Measurements from ENCODE around the gene VSX1. TPM values are rescaled to one million over a fixed set of nuclear protein-coding genes. Genes with fewer than 3 reads are reported as not detected.
A peak's percentile ranks its signal among the peaks of the same experiment; 100 is the strongest.

The VSX1 gene
- total RNA-seq, 1 donor from 2014 or later, result not detected

DNA sequence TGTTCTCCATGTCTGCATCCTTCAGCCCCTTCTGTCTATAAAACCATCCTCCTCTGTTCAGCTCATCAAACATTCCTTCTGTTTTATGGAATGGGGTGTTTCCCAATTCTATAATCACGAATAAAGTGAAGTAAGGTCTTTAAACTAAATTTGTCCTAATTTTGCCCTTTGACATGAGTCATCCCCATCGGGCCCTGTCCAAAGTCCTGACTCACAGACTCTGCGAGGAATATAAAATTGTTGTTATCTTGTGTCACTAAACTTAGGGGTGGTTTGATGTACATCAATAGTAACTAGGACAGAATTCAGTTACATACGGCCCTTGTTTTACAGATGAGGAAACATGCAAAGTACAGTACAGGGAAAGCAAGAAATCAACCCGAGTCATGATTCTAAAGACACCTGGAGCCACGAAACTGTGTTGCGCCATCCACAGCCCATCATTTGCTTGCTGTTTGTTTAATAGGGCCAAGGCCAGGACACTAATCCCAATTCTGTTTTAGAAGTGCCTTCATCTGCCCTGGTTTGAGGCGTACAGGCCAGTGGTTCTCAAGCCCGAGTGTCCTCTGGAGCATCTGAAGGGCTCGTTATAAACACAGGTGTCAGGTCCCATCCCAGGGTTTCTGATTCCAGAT, 26.8 kb downstream of the VSX1 start:
- Histone ChIP-seq H3K4me1 (ENCODE audit: control insufficient read depth in 3 of 3, insufficient read depth in 3 of 3, low read length in 3 of 3) (peaks cover 68 to 81% (median 79%) of the 10 kb centered on the region in 3 donors), H3K27me3 (ENCODE audit: control insufficient read depth in 3 of 3, insufficient read depth in 3 of 3, low read length in 3 of 3) (no peaks in the 10 kb centered on the region), H3K36me3 (ENCODE audit: control insufficient read depth in 3 of 3, insufficient read depth in 3 of 3, low read length in 3 of 3) (peaks cover 0 to 12% (median 2%) of the 10 kb centered on the region in 3 donors), H3K27ac (ENCODE audit: low read depth, low read length) (peak overlapping the region; percentile 84), H3K4me3 (ENCODE audit: low read length in 3 of 3) (peak overlapping the region in 2 of 3 donors; percentile 33 to 88), H3K9me3 (ENCODE audit: control insufficient read depth in 3 of 3, low read length in 3 of 3) (no peaks in the 10 kb centered on the region), H3K9ac (ENCODE audit: low read depth in 1 of 3, low read length in 3 of 3) (peak overlapping the region in 2 of 3 donors; percentile 46 to 98)

DNA sequence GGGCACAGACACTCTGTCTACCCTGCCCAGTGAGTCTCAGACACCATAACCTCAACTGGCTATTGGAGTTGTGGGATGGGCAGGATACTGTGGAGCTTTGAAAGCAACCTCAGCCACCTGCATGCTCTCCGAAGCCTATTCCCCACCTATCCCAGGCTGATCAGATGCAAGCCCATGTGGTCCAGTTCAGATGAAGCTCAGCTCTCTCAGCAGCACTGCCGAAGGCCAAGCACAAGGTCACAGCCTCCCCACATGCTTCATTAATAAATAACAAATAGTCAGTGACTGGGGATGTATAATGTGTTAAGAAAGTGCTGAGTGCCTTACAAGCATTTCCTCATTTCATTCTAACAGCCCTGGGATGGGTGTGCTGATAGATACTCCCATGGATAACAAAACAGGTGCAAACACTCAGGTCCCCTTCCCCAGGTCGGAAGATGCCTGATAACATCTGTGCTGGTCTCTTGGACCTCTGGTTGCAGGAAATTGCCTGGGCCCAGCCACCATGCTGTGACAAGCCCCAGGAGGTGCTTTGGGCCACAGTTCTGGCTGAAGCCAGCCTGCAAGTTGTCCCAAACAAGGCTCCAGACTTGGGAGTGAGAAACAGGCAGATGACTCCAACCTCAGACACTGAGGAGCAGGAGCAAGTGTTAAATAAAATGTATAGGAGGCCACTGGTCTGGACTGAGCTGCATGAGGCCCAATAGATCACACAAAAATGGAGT, 27.7 kb downstream of the VSX1 start:
- peak overlapping the region in 2 of 3 donors; percentile 33 to 45 for H3K4me3 ChIP-seq (ENCODE audit: low read length in 3 of 3)
- H3K9ac ChIP-seq (ENCODE audit: low read depth in 1 of 3, low read length in 3 of 3), result peak overlapping the region in 2 of 3 donors; percentile 43 to 70
- H3K27ac ChIP-seq (ENCODE audit: low read depth, low read length), result peak overlapping the region; percentile 84
- no peaks in the 10 kb centered on the region for H3K27me3 ChIP-seq (ENCODE audit: control insufficient read depth in 3 of 3, insufficient read depth in 3 of 3, low read length in 3 of 3)
- H3K36me3 ChIP-seq (ENCODE audit: control insufficient read depth in 3 of 3, insufficient read depth in 3 of 3, low read length in 3 of 3), result peaks cover 0 to 12% (median 2%) of the 10 kb centered on the region in 3 donors
- H3K4me1 ChIP-seq (ENCODE audit: control insufficient read depth in 3 of 3, insufficient read depth in 3 of 3, low read length in 3 of 3), result peaks cover 76 to 87% (median 85%) of the 10 kb centered on the region in 3 donors
- no peaks in the 10 kb centered on the region for H3K9me3 ChIP-seq (ENCODE audit: control insufficient read depth in 3 of 3, low read length in 3 of 3)

DNA sequence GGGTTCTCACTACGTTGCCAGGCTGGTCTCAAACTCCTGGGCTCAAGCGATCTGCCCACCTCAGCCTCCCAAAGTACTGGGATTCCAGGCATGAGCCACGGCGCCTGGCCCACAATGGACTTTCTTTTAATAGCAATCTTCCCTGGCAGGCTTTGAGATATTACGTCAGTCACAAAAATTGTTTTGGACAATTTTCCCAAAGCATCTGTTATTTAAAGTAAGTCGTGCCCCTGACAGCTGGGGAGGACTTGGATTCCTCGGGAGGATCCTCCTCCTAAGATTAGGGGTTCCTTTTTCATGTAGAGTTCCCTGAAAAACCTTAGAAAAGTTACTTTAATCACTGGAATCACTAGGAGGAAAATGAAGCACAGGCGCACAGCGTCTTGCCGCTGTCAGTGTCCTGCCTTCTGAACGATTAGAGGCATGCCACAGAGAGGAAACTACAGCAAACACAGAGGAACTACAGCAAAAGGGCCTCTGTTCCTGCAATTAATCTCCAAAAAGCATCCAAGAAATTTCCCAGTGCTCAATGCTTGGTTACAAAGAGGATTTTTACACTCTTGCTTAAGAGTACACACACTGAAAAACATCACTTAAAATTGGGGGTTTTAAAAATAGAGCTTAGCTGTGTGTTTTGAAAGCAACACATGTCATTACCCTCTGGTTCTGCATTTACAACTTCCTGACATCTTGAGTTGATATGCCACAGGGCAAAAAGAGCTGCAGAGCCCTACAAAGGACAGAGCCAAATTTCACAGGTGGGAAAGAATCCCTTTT, 28.5 kb downstream of the VSX1 start:
- H3K9me3 ChIP-seq (ENCODE audit: control insufficient read depth in 3 of 3, low read length in 3 of 3), result no peaks in the 10 kb centered on the region
- H3K4me3 ChIP-seq (ENCODE audit: low read length in 3 of 3), result peak overlapping the region; percentile 32 to 55 (median 44)
- H3K9ac ChIP-seq (ENCODE audit: low read depth in 1 of 3, low read length in 3 of 3), result peak overlapping the region; percentile 43 to 74 (median 70)
- no peaks in the 10 kb centered on the region for H3K27me3 ChIP-seq (ENCODE audit: control insufficient read depth in 3 of 3, insufficient read depth in 3 of 3, low read length in 3 of 3)
- peaks cover 0 to 12% (median 2%) of the 10 kb centered on the region in 3 donors for H3K36me3 ChIP-seq (ENCODE audit: control insufficient read depth in 3 of 3, insufficient read depth in 3 of 3, low read length in 3 of 3)
- peaks cover 82 to 87% (median 87%) of the 10 kb centered on the region in 3 donors for H3K4me1 ChIP-seq (ENCODE audit: control insufficient read depth in 3 of 3, insufficient read depth in 3 of 3, low read length in 3 of 3)
- peak overlapping the region; percentile 84 for H3K27ac ChIP-seq (ENCODE audit: low read depth, low read length)

DNA sequence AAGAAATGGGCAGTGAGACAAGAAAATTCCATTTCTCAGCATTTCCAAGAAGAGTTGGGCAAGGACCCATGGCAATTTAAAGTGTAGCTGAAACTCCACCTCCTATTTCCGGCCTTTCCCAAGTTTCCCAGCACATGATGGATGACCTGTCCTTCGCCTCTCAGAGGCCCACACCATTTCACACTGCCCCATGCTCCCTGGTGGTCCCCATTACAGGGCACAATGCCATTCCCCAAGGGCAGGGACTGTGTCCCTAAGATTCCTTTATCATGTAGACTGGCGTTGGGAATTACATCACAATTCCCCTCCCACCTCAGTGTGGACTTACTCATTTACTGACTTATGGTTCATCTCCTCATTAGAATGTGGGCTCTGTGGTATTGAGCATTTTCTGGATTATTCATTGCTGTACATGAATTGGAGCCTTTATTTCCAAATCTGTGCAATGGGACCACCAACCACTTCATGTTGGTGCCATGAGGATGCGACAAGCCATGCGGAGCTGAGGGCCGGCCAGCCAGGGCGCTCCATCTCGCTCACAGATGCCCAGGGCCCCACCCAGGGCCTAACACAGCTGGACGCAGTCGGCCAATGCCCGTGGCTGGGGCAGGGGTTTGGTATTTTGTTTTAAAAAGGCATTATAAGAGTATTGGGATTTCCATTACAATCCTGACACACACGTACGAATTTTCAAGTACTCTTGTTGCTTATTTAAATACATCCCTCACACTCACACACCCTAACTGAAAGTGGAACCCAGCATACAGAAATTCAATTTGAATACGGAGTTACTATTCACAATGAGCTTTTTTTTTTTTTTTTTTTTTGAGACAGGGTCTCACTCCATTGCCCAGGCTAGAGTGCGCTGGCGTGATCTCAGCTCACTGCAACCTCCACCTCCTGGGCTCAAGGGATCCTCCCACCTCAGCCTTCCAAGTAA, 29.4 kb downstream of the VSX1 start:
- Histone ChIP-seq H3K27ac (ENCODE audit: low read depth, low read length) (peak overlapping the region; percentile 84), H3K27me3 (ENCODE audit: control insufficient read depth in 3 of 3, insufficient read depth in 3 of 3, low read length in 3 of 3) (no peaks in the 10 kb centered on the region), H3K36me3 (ENCODE audit: control insufficient read depth in 3 of 3, insufficient read depth in 3 of 3, low read length in 3 of 3) (peaks cover 2 to 16% (median 9%) of the 10 kb centered on the region in 3 donors), H3K9me3 (ENCODE audit: control insufficient read depth in 3 of 3, low read length in 3 of 3) (no peaks in the 10 kb centered on the region), H3K4me1 (ENCODE audit: control insufficient read depth in 3 of 3, insufficient read depth in 3 of 3, low read length in 3 of 3) (peaks cover 91 to 94% (median 93%) of the 10 kb centered on the region in 3 donors), H3K9ac (ENCODE audit: low read depth in 1 of 3, low read length in 3 of 3) (peak overlapping the region in 2 of 3 donors; percentile 15 to 43), H3K4me3 (ENCODE audit: low read length in 3 of 3) (peak overlapping the region in 1 of 3 donors; percentile 45)

DNA sequence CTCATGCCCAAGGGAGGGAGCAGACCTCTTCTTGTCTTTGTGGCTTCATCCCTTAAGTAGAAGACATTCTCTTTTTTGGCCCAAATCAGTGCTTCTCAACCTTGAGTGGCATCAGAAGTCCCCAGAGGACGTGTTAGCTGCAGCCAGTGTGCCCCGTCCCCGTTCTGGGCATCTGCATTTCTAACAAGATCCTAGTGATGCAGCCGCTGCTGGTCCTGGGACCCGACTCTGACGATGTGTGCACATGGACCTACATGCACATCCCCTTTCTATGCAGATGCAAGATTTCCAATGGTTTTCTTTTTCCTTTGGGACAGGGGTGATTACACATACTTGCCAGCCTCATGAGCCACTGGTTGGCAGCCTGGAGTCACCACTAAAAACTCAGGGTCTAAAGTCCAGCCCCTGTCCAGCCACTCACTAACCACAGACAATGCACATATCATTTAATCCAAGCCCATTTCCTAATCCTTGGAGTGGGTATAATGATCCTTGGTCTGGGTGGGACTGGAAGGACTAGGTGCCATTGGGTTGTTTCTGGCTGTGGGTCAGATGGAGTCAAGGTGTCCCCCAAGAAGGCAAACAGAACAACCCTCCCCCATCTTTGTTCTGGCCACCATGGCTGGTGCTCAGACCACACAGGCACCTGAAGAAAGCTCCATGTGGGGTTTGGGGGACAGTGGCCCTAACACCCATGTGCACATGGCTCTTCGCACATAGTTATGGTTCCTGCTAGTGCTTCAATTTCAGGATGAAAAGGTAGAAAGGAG, 30.4 kb downstream of the VSX1 start:
- Histone ChIP-seq H3K9me3 (ENCODE audit: control insufficient read depth in 3 of 3, low read length in 3 of 3) (no peaks in the 10 kb centered on the region), H3K4me1 (ENCODE audit: control insufficient read depth in 3 of 3, insufficient read depth in 3 of 3, low read length in 3 of 3) (peaks cover 95 to 100% (median 99%) of the 10 kb centered on the region in 3 donors), H3K9ac (ENCODE audit: low read depth in 1 of 3, low read length in 3 of 3) (peak overlapping the region in 1 of 3 donors; percentile 79), H3K4me3 (ENCODE audit: low read length in 3 of 3) (no peak overlapping the region), H3K27me3 (ENCODE audit: control insufficient read depth in 3 of 3, insufficient read depth in 3 of 3, low read length in 3 of 3) (no peaks in the 10 kb centered on the region), H3K27ac (ENCODE audit: low read depth, low read length) (peak overlapping the region; percentile 84), H3K36me3 (ENCODE audit: control insufficient read depth in 3 of 3, insufficient read depth in 3 of 3, low read length in 3 of 3) (peaks cover 9 to 25% (median 18%) of the 10 kb centered on the region in 3 donors)

DNA sequence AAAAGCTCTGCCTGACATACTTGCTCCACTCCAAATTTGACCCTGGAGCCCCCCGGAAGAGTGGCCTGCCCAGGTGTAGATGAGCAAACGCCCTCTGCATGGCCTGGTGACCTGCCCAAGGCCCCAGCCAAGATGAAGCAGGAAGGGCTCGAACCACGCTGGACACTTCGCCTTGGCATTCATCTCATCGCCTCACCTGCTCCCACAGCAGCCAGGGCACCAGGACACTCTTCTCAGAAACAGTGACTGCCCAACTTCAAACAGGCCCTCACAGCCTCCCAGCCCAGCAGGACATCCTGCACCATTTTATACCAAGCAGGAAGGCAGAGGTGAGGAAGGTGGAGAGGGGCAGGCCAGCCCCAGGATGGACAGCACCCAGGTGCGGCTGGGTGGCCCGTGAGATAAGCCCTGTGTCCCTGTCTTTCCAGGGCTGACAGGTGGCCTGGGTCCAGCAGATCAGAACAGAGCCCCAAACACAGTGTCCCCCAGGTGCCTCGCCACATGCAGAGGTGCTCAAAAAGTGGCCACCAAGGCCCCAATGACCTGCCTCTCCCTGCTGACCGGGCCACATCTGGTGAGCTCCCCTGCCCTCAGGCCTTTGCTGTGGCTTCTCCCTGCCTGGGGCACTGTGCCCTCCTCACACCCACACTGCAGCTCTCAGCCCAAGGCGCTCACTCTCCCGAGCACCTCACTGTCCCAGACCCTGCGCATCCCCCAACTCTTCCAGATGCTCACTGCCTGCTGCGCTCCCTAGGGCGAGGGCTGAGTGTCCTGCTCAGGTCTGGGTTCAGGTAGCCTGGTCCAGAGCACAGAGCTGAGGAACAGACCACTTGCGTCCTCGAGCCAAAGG, 31.2 kb downstream of the VSX1 start:
- Histone ChIP-seq H3K27ac (ENCODE audit: low read depth, low read length) (peak overlapping the region; percentile 84), H3K9me3 (ENCODE audit: control insufficient read depth in 3 of 3, low read length in 3 of 3) (no peaks in the 10 kb centered on the region), H3K4me1 (ENCODE audit: control insufficient read depth in 3 of 3, insufficient read depth in 3 of 3, low read length in 3 of 3) (peaks cover 95 to 99% (median 99%) of the 10 kb centered on the region in 3 donors), H3K36me3 (ENCODE audit: control insufficient read depth in 3 of 3, insufficient read depth in 3 of 3, low read length in 3 of 3) (peaks cover 9 to 27% (median 18%) of the 10 kb centered on the region in 3 donors), H3K9ac (ENCODE audit: low read depth in 1 of 3, low read length in 3 of 3) (peak overlapping the region in 2 of 3 donors; percentile 30 to 79), H3K27me3 (ENCODE audit: control insufficient read depth in 3 of 3, insufficient read depth in 3 of 3, low read length in 3 of 3) (no peaks in the 10 kb centered on the region), H3K4me3 (ENCODE audit: low read length in 3 of 3) (peak overlapping the region in 1 of 3 donors; percentile 54)

DNA sequence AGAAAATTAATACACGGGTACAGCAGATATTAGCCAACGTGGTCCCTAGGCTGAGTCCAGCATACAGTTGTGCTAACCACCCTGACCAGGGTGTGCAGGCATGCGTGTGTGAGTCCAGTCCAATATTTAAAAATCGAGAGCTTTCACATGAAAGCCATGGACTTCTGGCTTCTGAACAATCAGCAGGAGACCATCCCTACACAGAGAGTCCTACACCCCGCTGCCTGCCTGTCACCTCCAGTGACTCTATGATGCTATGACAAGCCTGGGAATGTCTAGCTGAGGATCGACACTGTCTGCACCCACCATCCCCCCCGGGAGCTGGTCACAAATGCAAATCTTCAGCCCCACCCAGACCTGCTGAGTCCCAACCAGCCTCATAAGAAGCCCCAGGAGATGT, 31.9 kb downstream of the VSX1 start:
- peak overlapping the region in 1 of 3 donors; percentile 79 for H3K9ac ChIP-seq (ENCODE audit: low read depth in 1 of 3, low read length in 3 of 3)
- no peaks in the 10 kb centered on the region for H3K9me3 ChIP-seq (ENCODE audit: control insufficient read depth in 3 of 3, low read length in 3 of 3)
- H3K27ac ChIP-seq (ENCODE audit: low read depth, low read length), result peak overlapping the region; percentile 61
- H3K27me3 ChIP-seq (ENCODE audit: control insufficient read depth in 3 of 3, insufficient read depth in 3 of 3, low read length in 3 of 3), result no peaks in the 10 kb centered on the region
- H3K36me3 ChIP-seq (ENCODE audit: control insufficient read depth in 3 of 3, insufficient read depth in 3 of 3, low read length in 3 of 3), result peaks cover 9 to 24% (median 18%) of the 10 kb centered on the region in 3 donors
- peak overlapping the region in 2 of 3 donors; percentile 13 to 35 for H3K4me3 ChIP-seq (ENCODE audit: low read length in 3 of 3)
- peaks cover 98 to 99% (median 99%) of the 10 kb centered on the region in 3 donors for H3K4me1 ChIP-seq (ENCODE audit: control insufficient read depth in 3 of 3, insufficient read depth in 3 of 3, low read length in 3 of 3)

Data from skeletal muscle tissue (tissue), 4 donors.